ENCODE results near the gene STRN.

DNA sequence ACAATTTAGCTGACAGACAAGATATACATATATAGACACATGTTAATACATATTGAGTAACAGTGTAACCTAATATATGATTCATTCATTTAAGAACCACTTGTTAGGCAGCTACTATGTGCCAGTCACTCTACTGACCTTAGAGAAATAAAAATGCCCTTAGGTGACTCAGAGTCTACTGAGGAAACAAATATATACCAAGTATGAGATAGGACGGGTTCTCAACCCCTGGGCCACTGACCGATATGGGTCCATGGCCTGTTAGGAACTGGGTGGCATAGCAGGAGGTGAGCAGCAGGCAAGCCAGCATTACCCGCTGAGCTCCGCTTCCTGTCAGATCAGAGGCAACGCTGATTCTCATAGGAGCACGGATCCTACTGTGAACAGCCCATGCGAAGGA lies 14.8 kb downstream of the STRN start:
- TF ChIP-seq, protein P1, sequence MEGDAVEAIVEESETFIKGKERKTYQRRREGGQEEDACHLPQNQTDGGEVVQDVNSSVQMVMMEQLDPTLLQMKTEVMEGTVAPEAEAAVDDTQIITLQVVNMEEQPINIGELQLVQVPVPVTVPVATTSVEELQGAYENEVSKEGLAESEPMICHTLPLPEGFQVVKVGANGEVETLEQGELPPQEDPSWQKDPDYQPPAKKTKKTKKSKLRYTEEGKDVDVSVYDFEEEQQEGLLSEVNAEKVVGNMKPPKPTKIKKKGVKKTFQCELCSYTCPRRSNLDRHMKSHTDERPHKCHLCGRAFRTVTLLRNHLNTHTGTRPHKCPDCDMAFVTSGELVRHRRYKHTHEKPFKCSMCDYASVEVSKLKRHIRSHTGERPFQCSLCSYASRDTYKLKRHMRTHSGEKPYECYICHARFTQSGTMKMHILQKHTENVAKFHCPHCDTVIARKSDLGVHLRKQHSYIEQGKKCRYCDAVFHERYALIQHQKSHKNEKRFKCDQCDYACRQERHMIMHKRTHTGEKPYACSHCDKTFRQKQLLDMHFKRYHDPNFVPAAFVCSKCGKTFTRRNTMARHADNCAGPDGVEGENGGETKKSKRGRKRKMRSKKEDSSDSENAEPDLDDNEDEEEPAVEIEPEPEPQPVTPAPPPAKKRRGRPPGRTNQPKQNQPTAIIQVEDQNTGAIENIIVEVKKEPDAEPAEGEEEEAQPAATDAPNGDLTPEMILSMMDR (IDR thresholded peaks at IDR 0.05; ENCODE audit: insufficient read depth, low read length) = no peak
- no peak for TF ChIP-seq POLR2AphosphoS5 (IDR thresholded peaks at IDR 0.05; ENCODE audit: low read depth)

Data from HL-60 (cell line).